HG02763 (cell line): ENCODE results near the gene TMED1.
"Not testable (repeated sequence)": the region's sequence is repeated elsewhere in the genome, so short reads cannot be mapped to it uniquely, and the experiment has no call there.

Source experiments
- ATAC-seq: cut with Tn5 transposase; IDR thresholded peaks from one replicate; pipeline ENCODE4 v1.9.1; 2021; ENCODE audit warnings: mild to moderate bottlenecking, moderate library complexity; ENCODE audit not compliant: unreplicated experiment

The TMED1 gene, protein sequence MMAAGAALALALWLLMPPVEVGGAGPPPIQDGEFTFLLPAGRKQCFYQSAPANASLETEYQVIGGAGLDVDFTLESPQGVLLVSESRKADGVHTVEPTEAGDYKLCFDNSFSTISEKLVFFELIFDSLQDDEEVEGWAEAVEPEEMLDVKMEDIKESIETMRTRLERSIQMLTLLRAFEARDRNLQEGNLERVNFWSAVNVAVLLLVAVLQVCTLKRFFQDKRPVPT

DNA sequence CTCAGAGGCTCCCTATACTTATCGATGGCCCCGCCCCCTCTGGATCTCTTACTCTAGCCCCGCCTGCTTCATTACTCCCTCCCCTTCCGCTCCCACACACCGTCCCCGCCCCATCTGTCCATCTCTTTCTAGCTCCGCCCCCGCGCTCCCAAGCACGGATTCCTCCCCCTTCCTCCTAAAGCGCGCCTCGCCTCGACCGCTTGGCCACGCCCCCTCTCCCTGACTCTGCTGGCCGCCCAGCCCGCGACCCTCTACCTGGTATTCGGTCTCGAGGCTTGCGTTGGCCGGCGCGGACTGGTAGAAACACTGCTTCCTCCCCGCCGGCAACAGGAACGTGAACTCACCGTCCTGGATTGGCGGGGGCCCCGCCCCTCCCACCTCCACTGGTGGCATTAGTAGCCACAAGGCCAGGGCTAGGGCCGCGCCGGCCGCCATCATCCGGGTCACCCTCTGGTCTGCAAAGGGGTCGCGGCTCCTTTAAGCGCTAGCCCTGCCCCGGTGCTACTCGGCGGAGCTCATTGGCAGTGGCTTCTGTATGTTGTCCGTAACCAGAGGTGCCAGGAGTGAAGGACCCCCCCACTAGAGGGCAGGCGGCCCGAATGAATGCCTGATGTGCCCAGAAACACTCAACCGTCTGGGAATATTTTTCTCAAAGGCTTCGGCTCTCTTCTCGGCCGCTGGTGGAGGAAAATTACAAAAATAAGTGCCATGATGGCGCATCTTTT is at the start of gene TMED1:
Gene TMED1 (minus strand): TSS at position 459 of the 725 bp plus-strand sequence. CDS start 21 bp downstream, at position 438.
- peak; percentile 71 for ATAC-seq

DNA sequence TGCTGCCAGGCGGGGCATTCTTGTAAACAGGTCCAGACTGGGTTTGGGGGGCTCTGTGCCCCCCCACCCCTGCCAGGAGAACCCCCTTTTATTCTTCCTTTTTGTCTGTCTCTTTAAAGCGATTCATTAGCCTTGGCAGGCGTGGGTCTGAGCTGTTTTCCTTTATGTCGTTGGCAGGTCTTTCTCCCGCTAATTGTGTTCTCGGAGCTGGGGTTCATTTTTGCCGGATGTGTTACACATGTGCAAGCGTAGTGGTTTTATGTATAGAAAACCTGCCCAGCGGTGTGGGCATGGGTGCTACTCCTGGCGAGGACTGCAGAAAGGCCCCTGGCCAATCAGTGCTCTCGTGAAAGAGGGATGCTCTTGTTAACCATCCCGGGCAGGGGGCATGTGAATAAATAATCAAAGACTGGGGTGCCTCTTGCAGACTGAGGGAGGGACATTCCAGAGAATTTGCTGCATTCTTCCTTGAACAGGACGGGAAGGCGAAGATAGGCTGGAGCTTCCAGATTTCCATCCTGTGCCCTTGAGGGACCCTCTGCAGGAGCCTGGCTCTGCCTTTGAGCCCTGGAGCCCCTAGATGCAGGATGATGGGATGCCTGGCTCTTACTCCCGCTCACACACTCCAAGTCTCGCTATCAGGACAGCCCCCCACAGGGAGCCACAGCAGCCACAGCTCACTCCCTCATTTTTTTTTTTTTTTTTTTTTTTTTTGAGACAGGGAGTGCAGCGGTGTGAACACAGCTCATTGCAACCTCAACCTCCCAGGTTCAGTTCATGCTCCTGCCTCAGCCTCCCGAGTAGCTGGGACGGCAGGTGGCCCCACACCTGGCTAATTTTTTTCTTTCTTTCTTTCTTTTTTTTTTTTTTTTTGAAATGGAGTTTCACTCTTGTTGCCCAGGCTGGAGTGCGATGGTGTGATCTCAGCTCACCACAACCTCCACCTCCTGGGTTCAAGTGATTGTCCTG is 49.5 kb upstream of the TMED1 start:
- no peak for ATAC-seq

DNA sequence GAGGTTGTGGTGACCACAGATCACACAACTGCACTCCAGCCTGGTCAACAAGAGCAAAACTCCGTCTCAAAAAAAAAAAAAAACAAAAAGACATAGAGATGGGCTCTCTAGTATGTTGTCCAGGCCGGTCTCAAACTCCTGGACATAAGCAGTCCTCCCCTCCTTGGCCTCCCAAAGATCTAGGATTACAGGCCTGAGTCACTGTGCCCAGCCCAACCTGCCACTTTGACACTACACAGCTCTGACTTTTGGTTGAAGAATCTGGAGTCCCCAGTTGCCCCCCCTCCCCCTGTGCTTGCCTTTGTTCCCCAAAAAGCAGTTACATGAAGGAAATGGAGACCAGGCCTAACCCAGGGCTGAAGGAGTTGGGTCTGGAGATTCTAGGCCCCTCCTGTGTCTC is 48.3 kb upstream of the TMED1 start:
- ATAC-seq = no peak

DNA sequence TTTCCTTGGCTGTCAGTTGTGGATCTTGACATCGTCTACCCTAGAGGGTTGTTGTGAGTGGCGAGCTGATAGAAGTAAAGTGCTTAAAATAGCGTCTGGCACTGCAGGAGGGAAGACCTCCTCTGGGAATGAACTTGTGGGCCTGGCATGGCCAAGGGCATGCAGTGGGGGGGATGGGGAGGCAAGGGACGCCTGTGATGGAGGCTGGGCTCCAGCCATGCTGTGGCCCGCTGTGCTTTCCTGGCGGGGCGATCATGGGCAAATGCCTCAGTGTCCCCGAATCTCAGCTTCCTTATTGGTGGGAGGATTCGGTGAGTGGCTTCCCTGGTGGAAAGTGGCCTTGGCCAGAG is 46.1 kb upstream of the TMED1 start:
- ATAC-seq = no peak

DNA sequence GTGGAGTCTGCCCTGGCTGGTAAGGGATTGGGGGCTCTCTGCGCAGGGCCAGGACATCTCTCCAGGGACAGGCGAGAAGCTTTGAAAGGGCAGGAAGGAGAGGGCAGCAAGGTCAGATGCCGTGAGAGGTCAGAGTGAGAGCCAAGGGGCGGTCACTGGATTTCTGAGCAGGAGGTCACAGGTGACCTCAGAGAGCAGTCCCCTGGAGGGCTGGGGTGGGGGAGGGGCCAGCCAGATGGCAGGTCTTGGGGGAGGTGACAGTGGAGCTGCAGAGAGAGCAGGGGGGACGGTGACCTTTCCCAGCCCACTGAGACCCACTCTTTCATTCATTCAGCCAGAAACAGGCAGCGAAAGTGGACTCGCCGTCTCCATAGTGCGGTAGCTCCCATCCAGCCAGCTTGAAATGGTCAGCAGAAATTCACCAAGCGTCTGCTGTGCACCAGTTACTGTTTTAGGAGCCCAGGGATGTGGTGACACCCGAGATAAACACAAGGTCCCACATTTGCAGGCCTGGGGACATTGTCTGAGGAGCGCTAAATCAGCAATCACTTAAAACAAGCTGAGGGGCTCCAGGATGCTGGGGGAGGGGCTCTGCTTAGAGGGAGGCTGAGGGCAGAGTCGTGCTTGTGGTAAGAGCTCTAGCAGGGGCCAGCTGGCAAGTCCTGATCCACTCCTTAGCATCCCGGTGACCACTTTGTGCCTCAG is 45.5 kb upstream of the TMED1 start:
- no peak for ATAC-seq

DNA sequence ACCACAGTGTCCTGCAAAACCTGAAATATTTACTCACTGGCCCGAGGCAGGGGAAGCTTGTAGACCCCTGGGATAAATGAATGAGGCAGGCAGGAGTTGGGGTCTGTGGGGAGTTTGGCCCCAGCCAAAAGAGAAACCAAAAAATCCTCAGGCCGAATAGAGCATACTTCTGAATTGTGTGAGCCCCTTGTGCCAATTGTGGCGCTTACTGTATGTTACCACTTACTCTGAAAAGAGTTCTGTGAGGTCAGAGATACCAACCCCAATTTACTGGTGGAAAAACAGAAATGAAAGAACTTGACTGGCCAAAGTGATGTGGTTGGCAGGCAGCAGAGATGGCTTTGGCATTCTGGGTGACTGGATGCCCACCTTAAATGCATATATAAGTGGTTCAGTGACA is 42.2 kb upstream of the TMED1 start:
- no peak for ATAC-seq

DNA sequence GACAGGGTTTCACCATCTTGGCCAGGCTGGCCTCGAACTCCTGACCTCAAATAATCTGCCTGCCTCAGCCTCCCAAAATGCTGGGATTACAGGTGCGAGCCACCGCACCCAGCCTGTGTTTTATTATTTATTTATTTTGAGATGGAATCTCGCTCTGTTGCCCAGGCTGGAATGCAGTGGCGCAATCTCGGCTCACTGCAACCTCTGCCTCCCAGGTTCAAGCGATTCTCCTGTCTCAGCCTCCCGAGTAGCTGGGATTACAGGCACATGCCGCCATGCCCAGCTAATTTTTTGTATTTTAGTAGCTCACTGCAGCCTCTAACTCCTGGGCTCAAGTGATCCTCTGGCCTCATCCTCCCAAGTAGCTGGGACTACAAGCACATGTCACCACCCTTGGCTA is 41.6 kb upstream of the TMED1 start:
- ATAC-seq = not testable (repeated sequence)

DNA sequence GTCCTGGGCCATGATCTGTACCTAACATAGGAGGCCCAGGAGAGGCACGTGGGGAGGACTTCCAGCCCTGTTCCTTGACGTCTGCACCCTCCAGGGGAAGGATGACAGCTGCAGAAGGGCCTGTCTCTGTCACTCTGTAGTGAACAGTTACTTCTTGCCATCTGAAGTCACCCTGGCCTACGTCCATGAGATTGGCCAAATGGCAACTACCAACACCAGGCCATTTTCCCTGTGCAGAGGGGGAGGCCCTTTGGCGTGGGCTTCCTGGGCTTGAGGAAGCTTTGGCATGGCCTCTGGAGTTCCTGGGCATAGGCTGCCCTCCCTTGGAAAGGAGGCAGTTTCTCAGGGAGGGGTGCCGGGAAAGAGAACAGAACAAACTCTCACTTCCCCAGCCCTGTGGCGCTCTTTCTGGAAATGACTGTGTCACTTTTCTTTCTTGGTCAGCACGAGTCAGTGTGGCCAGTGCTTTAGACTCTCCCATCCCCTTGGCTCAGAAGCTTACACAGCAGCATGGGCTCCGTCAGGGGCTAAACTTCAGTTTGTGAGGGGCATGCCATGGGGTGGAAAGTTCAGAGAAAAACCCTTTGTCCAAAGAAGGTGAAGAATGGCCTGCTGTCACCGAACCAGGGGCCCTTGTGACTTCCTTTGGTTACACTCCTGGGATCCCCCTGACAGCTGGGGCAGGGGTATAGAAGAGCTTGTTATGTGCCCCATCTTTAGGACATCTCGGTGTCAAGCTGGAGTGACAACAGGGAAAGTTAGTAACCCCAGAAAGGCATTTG is 40.6 kb upstream of the TMED1 start:
- ATAC-seq = no peak

DNA sequence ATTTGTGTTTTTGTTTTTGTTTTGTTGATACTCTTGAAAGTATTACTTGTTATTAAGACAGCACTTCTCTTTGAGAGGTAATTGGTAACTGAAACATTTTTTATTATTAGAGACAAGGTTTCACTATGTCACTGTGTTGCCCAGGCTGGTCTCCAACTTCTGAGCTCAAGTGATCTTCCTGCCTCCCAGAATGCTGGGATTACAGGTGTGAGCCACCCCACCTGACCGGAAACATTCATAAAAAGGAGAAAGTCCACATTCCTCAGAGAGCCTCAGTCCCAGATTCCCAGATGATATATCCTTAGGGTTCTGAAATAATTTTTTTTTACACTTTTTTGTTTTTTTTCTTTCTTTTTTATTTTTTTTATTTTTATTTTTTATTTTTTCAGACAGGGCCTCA is 38.0 kb upstream of the TMED1 start:
- no peak for ATAC-seq

DNA sequence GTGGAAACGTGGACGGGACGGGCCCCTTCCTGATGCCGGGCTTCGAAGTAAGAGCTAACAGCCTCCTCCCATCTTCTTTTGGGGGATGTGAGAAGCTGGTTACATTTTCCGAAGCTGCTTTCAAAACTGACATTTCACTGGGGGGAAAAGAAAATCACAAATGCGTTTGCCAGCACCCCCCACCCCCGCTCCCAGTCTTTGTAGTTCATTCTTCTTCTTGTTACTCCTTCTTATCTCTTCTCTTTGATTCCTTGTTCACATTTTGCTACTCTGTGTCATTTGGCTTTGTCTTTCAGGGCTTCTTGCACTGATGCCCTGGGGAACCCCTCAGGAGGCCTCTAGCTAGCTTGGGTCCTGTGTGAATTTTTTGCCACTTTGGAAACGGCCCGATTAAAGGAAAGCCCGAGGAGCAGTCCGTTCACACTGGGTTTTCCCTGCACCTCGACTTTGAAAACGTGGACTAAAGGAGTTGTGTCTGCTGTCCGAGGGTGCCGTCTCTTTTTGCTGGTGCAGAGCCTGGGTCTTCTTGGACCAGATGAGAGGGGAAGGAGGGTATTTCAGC is 36.6 kb upstream of the TMED1 start:
- ATAC-seq = no peak

DNA sequence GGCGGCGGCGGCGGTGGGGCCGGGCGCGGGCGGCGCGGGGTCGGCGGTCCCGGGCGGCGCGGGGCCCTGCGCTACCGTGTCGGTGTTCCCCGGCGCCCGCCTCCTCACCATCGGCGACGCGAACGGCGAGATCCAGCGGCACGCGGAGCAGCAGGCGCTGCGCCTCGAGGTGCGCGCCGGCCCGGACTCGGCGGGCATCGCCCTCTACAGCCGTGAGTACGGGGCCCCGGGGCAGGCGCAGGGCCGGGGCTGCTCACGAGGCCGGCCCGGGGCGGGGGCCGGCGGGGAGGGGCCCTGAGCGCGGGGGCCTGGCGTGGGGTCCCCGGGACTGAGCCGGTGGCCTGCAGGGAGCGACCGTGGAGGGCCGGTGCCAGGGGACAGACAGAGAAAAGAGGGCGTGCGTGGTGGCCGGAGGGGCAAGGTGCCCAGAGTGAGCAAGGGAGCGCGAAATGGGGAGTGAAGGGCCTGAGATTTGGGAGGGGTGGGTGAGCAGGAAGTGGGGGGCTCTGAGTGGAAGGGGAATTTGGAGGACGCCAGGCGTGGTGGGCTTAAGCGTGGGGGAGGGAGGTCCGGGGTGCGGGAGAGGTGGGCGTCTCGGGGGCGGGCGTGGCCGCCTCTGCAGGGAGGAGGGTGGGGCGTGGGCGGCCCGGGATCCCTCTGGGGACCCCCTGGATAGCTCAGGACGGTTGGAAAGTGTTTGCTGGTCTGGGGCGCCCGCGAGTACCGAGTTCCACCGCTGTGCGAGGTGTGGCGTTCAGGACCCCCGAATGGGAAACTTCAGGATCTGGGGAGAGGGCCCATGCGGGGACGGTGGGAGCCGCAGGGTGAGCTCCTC is 35.9 kb upstream of the TMED1 start:
- no peak for ATAC-seq

DNA sequence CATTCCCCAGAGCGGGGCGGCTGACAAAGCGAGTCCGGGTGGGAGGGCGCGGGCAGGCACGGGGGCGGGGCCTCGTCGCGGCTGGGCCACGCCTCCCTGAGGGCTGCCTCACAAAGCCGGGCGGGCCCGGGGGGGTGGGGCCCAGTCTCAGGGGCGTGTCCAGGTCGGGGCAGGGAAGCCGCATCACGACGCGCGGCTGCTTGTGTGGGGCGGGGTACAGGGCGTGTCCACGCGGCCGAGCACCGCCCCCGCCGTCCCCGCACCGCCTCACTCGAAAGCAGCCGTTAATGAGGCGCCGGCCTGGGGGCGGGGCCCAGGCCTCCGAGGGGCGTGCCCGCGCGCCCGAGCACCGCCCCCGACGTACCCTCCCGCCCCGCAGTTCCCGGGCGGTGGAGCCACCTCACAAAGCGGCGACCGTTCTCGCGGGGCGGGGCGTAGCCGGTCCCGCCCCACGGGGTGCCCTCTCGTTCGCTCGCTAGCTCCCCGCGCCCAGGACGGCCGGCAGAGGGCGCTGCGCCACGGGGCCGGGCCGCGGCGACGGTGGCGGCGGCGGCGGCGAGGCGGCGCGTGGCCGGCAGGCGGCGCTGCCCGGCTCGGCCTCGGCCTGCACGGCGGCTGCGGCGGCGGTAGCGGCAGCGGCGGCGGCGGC is 35.1 kb upstream of the TMED1 start, which contains the start of gene CARM1:
Gene CARM1 (plus strand): TSS at position 599 of the 649 bp plus-strand sequence. CDS start 150 bp downstream, outside the sequence.
- peak; percentile 79 for ATAC-seq

DNA sequence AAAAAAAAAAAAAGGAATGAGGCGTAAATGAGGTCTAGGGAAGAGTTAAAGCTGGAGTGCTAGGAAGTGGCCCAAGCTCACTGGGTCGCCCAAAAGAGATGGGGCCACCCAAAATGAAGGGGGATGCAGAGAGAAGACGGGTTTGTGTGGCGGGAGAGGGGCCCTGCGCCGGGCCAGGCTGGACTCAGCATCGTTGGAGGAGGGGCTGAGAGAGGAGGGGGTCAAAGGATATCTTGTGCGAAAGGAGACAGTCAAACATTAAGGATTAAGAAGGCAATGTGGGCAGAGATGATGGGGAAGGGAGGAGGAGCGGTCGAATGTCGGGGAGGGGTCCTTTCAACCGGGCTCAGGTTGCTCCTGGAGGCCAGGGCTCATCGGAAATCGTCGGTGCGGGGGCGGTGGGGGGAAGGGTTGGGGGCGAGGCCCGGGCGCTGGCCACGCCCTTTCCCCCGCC is 34.5 kb upstream of the TMED1 start:
- ATAC-seq = no peak

DNA sequence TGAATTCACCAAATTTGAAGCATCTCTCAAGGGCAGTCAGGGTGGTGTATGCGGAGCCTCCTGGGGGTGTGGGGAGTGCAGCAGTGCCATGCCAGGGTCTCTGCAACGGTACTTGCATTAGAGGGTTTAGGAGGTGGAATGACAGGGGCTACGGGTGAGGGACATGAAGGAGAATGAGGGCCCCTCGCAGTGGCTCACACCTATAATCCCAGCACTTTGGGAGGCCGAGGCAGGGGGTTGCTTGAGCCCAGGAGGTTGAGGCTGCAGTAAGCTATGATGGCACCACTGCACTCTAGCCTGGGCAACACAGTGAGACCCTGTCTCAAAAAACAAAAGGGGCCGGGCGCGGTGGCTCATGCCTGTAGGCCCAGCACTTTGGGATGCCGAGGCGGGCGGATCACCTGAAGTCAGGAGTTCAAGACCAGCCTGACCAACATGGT is 33.9 kb upstream of the TMED1 start:
- ATAC-seq = not testable (repeated sequence)

DNA sequence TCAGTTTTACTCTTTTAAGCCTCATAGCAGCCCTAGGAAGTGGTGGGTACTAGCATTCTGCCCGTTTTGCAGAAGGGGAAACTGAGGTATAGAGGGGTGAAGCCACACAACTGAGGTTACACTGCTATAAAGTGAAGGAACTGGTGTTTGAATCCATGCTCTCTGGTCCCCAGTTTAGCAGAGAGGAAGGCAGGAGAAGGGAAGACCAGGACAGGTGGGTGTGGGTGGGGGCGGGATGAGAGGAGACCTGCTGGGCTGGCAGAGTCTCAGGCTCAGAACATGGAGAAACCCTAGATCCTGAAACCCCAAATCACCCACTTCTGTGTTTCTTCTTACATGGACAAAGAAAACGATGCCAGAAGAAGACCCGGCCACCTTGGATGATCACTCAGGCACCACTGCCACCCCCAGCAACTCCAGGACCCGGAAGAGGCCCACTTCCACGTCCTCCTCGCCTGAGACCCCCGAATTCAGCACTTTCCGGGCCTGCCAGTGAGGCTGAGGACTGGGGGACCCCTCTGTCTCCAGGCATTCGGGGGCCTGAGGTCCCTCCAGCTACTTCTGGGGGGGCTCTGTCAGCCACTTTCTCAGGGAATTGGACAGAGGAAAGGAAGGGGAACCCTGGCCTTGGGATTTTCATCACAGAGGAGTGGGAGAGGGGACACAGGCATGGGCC is 33.0 kb upstream of the TMED1 start:
- ATAC-seq = no peak

DNA sequence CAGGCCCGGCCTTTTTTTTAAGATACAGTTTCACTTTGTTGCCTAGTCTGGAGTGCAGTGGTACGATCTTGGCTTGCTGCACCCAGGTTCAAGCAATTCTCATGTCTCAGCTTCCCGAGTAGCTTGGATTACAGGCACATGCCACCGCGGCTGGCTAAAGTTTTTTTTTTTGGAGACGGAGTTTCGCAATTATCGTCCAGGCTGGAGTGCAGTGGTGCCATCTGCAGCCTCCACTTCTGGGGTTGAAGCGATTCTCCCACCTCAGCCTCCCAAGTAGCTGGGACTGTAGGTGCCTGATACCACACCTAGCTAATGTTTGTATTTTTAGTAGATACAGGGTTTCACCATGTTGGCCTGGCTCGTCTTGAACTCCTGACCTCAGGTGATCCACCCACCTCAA is 30.5 kb upstream of the TMED1 start:
- ATAC-seq = no peak

DNA sequence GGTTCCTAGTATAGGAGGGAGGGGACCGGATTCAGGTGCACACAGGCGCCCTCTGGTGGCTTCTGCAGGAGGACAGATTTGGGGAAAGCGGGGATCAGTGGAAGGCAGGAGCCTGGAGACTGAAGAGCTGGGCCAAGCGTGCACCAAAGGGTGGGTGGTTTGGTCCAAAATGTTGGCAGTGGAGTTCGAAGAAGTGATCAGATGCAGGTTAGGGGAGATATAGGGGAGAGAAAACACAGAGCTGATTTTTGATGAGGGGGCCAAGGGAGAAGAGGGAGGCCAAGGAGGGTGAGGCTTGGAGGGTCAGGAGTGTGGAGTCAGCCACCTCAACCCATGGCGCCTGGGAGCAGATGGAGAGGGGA is 28.5 kb upstream of the TMED1 start:
- ATAC-seq = no peak
